ENCODE measurements around the gene FAM174C. TPM values are rescaled to one million over a fixed set of nuclear protein-coding genes. Genes with fewer than 3 reads are reported as not detected.

Gene FAM174C
- total and polyA plus RNA-seq, 7 donors: 9.0 to 88.8 (median 18.1) TPM

DNA sequence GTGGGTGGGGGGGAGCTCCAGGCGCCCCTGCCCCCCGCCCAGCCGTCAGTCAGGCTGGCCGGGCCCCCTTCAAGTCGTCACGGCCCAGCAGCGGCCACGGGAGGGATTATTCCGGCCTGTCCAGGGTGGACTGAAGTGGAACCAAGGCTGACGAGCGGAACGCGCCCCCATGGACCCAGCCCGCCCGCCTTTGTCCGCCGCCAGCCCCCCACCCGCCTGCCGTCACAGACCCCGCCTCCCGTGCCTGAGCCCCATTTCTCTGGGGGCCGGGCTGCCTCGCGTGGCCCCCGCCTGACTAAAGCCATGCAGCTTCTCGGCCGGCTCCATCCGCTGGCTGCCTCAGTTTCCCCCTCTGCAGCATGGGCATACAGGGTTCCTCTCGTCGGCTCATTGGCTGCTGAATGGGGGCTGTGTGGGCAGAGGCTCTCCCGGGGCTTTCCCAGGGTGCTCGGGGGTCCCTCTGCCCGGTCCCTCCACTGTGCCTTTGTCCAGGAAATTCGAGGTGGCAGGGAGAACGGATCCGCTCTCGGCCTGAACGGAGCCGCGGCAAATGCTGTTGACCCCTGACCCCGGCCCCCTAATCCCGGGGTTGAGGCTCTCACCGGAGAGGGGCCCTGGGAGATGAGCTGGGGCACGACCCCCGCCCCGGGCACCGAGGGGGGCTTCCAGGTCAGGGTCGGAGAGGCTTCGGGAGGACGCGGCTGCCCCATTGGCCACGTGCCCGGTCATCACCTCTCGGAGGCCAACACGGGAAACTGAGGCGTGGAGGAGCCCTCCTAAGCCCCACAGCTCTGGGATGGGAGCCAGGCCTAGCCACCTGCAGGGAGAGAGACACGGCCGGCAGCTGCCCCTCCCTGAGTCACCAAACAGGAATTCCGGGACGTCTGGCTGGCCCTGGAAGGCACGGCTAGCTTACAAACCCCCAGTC lies 37.7 kb downstream of the FAM174C start:
- peaks cover 6% of the 10 kb centered on the region for H3K4me1 ChIP-seq
- intact Hi-C loops (cut with DNase I): no loop called here
- DNase-seq (no peak), ATAC-seq (peak in 1 of 4 donors; percentile 52)
- H3K27me3 ChIP-seq (ENCODE audit: insufficient read depth in 3 of 3, low read length in 2 of 3): peaks cover 0 to 67% (median 9%) of the 10 kb centered on the region in 3 donors
- H3K9me3 ChIP-seq: no peaks in the 10 kb centered on the region
- H3K36me3 ChIP-seq (ENCODE audit: insufficient read depth in 1 of 2, low read depth in 1 of 2): no peaks in the 10 kb centered on the region
- no peak overlapping the region for H3K27ac ChIP-seq
- TF ChIP-seq, protein P1, sequence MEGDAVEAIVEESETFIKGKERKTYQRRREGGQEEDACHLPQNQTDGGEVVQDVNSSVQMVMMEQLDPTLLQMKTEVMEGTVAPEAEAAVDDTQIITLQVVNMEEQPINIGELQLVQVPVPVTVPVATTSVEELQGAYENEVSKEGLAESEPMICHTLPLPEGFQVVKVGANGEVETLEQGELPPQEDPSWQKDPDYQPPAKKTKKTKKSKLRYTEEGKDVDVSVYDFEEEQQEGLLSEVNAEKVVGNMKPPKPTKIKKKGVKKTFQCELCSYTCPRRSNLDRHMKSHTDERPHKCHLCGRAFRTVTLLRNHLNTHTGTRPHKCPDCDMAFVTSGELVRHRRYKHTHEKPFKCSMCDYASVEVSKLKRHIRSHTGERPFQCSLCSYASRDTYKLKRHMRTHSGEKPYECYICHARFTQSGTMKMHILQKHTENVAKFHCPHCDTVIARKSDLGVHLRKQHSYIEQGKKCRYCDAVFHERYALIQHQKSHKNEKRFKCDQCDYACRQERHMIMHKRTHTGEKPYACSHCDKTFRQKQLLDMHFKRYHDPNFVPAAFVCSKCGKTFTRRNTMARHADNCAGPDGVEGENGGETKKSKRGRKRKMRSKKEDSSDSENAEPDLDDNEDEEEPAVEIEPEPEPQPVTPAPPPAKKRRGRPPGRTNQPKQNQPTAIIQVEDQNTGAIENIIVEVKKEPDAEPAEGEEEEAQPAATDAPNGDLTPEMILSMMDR (IDR thresholded peaks at IDR 0.05): no peak
- H3K4me3 ChIP-seq: no peak overlapping the region
- 33 to 51% (median 46%) methylated on average over 40 to 61 of the region's 61 CpGs for WGBS, 3 donors

- Histone ChIP-seq H3K9me3 (no peaks in the 10 kb centered on the region), H3K27ac (no peak overlapping the region), H3K36me3 (ENCODE audit: insufficient read depth in 1 of 2, low read depth in 1 of 2) (no peaks in the 10 kb centered on the region), H3K4me1 (peaks cover 6% of the 10 kb centered on the region), H3K4me3 (no peak overlapping the region), H3K27me3 (ENCODE audit: insufficient read depth in 3 of 3, low read length in 2 of 3) (peaks cover 0 to 76% (median 13%) of the 10 kb centered on the region in 3 donors)
- DNase-seq (no peak), ATAC-seq (no peak)
- TF ChIP-seq, protein P1 (IDR thresholded peaks at IDR 0.05): no peak
- intact Hi-C loops (cut with DNase I): no loop called here
- whole genome bisulfite sequencing, 3 donors: 68 to 74% (median 70%) methylated on average over 32 of the region's 32 CpGs
Measured at GRCh38 chr19:1313695-1314613, 38.6 kb downstream of the FAM174C start.

DNA sequence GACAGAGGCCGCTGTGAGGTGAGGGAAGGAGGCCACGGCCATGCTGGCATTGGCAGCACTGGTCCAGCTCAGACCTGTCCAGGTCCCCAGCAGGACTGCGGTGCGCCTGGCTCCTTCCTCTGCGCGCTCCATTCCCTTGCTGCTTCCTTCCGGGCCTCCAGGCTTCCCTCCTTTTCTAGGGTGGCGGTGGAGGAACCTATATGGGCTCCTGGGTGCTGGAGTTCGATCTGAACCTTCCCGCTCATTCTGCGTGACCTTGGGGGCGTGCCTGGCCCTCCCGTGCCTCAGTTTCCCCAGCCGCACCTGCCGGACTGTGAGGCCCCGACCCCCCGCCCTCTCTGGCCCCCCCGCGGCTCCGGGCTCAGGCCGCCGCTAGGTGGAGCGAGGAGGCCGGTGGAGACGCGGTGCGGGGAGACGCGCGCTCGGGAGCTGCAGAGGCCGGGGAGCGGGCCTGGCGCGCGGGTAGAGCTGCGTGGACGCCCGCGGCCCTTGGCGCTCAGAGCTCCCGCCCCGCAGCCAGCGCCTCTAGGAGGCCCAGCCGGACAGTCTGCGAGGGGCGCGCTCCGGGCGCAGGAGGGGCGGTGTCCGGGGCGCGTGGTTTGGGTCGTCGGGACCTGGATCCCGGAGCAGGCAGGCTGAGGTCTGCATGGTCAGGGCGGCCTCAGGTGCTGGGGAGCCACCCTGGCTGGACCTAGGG lies 40.3 kb downstream of the FAM174C start:
- DNase-seq (peak; percentile 60 to 73), ATAC-seq (peak; percentile 82 to 97 (median 88))
- Histone ChIP-seq H3K27me3 (ENCODE audit: insufficient read depth in 3 of 3, low read length in 2 of 3) (peaks cover 0 to 69% (median 13%) of the 10 kb centered on the region in 3 donors), H3K9me3 (no peaks in the 10 kb centered on the region), H3K4me3 (peak overlapping the region; percentile 45), H3K27ac (no peak overlapping the region), H3K36me3 (ENCODE audit: insufficient read depth in 1 of 2, low read depth in 1 of 2) (no peaks in the 10 kb centered on the region), H3K4me1 (peaks cover 6% of the 10 kb centered on the region)
- TF ChIP-seq, protein P1 (IDR thresholded peaks at IDR 0.05): peak; percentile 59
- WGBS, 3 donors: 8 to 10% (median 10%) methylated on average over 51 to 58 of the region's 58 CpGs
- intact Hi-C loops (cut with DNase I): loop anchor here in 1 of 2 donors (5.0 kb wide), 1 partner anchor 132 kb away; no protein-coding TSS in a partner anchor

DNA sequence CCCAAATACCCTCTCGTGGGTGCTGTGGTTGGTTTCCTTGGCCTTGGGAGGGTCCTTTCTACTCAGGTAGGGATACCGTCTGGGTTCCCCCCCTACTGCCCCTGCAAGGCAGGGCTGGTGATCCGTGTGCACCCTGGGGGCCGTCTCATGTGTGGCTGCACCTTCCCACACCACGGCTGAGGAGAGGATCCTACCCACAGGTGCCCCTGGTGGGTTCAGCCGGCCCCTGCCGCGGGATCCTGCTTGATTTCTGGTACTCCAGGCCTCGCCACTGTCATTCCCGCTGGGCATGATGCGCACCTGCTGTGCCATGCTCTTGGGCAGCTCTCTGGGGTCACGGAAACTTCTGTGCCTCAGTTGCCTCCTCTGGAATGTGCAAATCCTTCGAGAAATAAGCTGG lies 41.1 kb downstream of the FAM174C start:
- TF ChIP-seq, protein P1 (IDR thresholded peaks at IDR 0.05): no peak
- Histone ChIP-seq H3K36me3 (ENCODE audit: insufficient read depth in 1 of 2, low read depth in 1 of 2) (no peaks in the 10 kb centered on the region), H3K4me1 (peaks cover 6% of the 10 kb centered on the region), H3K27ac (no peak overlapping the region), H3K9me3 (no peaks in the 10 kb centered on the region), H3K27me3 (ENCODE audit: insufficient read depth in 3 of 3, low read length in 2 of 3) (peaks cover 0 to 69% (median 13%) of the 10 kb centered on the region in 3 donors), H3K4me3 (no peak overlapping the region)
- ATAC-seq (no peak), DNase-seq (no peak)
- intact Hi-C loops (cut with DNase I): loop anchor here in 1 of 2 donors (5.0 kb wide), 1 partner anchor 131 kb away; no protein-coding TSS in a partner anchor
- WGBS, 3 donors: 65 to 74% (median 71%) methylated on average over 12 to 13 of the region's 13 CpGs
